Measurements from ENCODE around the gene ODAD4. TPM values are rescaled to one million over a fixed set of nuclear protein-coding genes. Genes with fewer than 3 reads are reported as not detected.

The ODAD4 gene
- total RNA-seq, 2 experiments from 2014 or later = 0.81 to 1.4 TPM

DNA sequence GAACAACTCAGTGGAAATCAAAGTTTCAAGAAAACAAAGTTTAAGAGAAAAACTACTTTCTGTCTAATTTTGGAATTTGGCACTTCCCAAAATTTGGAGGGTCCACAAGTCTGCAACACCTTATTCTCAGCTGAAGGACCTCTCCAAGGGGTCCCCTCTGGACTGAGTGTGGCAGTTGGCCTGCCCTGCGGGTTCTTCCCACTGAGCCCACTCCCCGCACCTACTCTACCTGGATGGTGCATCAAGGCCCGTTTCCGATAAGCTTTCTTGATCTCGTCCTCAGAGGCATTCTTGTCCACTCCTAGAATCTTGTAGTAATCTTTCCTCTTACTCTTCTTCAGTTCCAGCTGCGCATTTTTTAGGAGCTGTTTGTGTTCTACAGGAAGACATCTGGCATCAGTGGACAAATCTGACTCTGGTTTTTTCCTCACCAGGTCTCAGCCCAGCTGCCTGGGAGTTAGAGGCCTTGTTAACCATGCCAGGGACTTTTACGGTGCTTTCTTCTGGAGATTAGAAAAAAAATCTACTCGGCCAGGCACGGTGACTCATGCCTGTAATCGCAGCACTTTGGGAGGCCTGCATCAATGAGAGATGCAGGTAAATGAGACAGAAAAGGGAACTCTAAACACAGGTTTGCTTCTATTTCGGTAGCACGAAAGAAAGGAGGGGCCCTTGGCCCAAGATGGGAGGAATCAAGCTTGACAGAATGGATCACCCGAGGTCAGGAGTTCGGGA lies 51.8 kb downstream of the ODAD4 start:
- Mint-ChIP-seq H3K4me1 (ENCODE audit: low read depth) (peaks cover 2% of the 10 kb centered on the region), H3K9me3 (no peaks in the 10 kb centered on the region), H3K27ac (no peak overlapping the region), H3K4me3 (no peak overlapping the region), H3K36me3 (ENCODE audit: low read depth) (peaks cover 53% of the 10 kb centered on the region), H3K27me3 (no peaks in the 10 kb centered on the region)
- CTCF ChIA-PET = interaction anchor here (1.1 to 2.6 kb wide), 2 partner anchors 19 to 23 kb away, joined by 3 to 8 read pairs; no protein-coding TSS in a partner anchor
- intact Hi-C loops (cut with micrococcal nuclease) = no loop called here
- POLR2A ChIA-PET = no interaction called here
- TF ChIP-seq, protein P1, sequence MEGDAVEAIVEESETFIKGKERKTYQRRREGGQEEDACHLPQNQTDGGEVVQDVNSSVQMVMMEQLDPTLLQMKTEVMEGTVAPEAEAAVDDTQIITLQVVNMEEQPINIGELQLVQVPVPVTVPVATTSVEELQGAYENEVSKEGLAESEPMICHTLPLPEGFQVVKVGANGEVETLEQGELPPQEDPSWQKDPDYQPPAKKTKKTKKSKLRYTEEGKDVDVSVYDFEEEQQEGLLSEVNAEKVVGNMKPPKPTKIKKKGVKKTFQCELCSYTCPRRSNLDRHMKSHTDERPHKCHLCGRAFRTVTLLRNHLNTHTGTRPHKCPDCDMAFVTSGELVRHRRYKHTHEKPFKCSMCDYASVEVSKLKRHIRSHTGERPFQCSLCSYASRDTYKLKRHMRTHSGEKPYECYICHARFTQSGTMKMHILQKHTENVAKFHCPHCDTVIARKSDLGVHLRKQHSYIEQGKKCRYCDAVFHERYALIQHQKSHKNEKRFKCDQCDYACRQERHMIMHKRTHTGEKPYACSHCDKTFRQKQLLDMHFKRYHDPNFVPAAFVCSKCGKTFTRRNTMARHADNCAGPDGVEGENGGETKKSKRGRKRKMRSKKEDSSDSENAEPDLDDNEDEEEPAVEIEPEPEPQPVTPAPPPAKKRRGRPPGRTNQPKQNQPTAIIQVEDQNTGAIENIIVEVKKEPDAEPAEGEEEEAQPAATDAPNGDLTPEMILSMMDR (IDR thresholded peaks at IDR 0.05) = no peak
- ATAC-seq (no peak), DNase-seq (no peak)

GRCh38 chr17:41984454-41984853 lies 54.0 kb downstream of the ODAD4 start:
- Mint-ChIP-seq H3K27ac (no peak overlapping the region), H3K9me3 (no peaks in the 10 kb centered on the region), H3K36me3 (ENCODE audit: low read depth) (peaks cover 60% of the 10 kb centered on the region), H3K4me1 (ENCODE audit: low read depth) (peaks cover 15% of the 10 kb centered on the region), H3K27me3 (no peaks in the 10 kb centered on the region), H3K4me3 (no peak overlapping the region)
- ATAC-seq = no peak
- intact Hi-C loops (cut with micrococcal nuclease) = no loop called here
- ChIA-PET CTCF (interaction anchor here (1.0 kb wide), 1 partner anchor 22 kb away, joined by 4 read pairs; no protein-coding TSS in a partner anchor), POLR2A (interaction anchor here (1.0 to 2.0 kb wide), 3 partner anchors 16 to 19 kb away, joined by 3 to 6 read pairs (median 3); partner anchors contain the start of gene CNP)
- TF ChIP-seq, protein P1 (IDR thresholded peaks at IDR 0.05) = no peak
- no peak for DNase-seq

GRCh38 chr17:41985919-41986318 lies 55.5 kb downstream of the ODAD4 start:
- no peaks in the 10 kb centered on the region for H3K27me3 Mint-ChIP-seq
- no peak overlapping the region for H3K4me3 Mint-ChIP-seq
- intact Hi-C loops (cut with micrococcal nuclease) = no loop called here
- ATAC-seq = no peak
- peaks cover 15% of the 10 kb centered on the region for H3K4me1 Mint-ChIP-seq (ENCODE audit: low read depth)
- H3K27ac Mint-ChIP-seq = peak overlapping the region; percentile 9
- POLR2A ChIA-PET = interaction anchor here (1.0 kb wide), 1 partner anchor 68 kb away, joined by 4 read pairs; no protein-coding TSS in a partner anchor
- CTCF ChIA-PET = interaction anchor here (0.8 kb wide), 1 partner anchor 16 kb away, joined by 4 read pairs; no protein-coding TSS in a partner anchor
- no peaks in the 10 kb centered on the region for H3K9me3 Mint-ChIP-seq
- DNase-seq = no peak
- TF ChIP-seq, protein P1 (IDR thresholded peaks at IDR 0.05) = no peak
- peaks cover 58% of the 10 kb centered on the region for H3K36me3 Mint-ChIP-seq (ENCODE audit: low read depth)

- Mint-ChIP-seq H3K4me3 (no peak overlapping the region), H3K27me3 (no peaks in the 10 kb centered on the region), H3K9me3 (no peaks in the 10 kb centered on the region), H3K36me3 (ENCODE audit: low read depth) (peaks cover 62% of the 10 kb centered on the region), H3K27ac (peak overlapping the region; percentile 9), H3K4me1 (ENCODE audit: low read depth) (peaks cover 15% of the 10 kb centered on the region)
- TF ChIP-seq, protein P1 (IDR thresholded peaks at IDR 0.05) = no peak
- intact Hi-C loops (cut with micrococcal nuclease) = no loop called here
- ChIA-PET CTCF (interaction anchor here (1.6 to 1.7 kb wide), 2 partner anchors 23 to 34 kb away, joined by 4 to 5 read pairs; partner anchors contain the start of gene NKIRAS2), POLR2A (interaction anchor here (1.0 to 2.1 kb wide), 2 partner anchors 33 to 69 kb away, joined by 4 read pairs; partner anchors contain the start of gene NKIRAS2)
- ATAC-seq (no peak), DNase-seq (no peak)
Observed at GRCh38 chr17:41986634-41987033, 56.2 kb downstream of the ODAD4 start.

DNA sequence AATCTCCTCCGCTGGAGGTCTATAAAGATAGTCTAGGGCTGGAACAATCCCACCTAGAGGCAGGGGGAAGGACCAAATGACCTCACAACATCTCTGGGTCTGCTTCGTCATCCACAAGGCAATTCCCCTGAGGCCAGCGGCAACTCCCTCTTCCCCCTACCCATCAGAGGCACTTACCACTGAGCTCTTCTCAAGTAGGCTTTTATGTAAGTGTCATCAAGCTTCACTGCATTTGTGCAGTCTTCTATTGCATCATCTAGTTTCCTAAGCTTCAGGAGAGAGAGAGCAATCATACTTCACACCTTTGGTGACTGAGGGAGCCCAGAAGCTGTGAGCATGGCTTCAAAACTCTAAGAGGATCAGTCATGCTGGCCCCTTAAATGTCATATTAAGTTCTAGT lies 57.2 kb downstream of the ODAD4 start:
- CTCF ChIA-PET = interaction anchor here (1.6 to 1.7 kb wide), 2 partner anchors 24 to 33 kb away, joined by 4 to 5 read pairs; partner anchors contain the start of gene NKIRAS2
- DNase-seq = peak; percentile 46
- Mint-ChIP-seq H3K4me3 (no peak overlapping the region), H3K9me3 (no peaks in the 10 kb centered on the region), H3K27ac (peak overlapping the region; percentile 88), H3K27me3 (no peaks in the 10 kb centered on the region), H3K4me1 (ENCODE audit: low read depth) (peaks cover 15% of the 10 kb centered on the region), H3K36me3 (ENCODE audit: low read depth) (peaks cover 56% of the 10 kb centered on the region)
- ATAC-seq = peak; percentile 91
- TF ChIP-seq, protein P1 (IDR thresholded peaks at IDR 0.05) = no peak
- POLR2A ChIA-PET = interaction anchor here (0.9 to 2.1 kb wide), 3 partner anchors 9 to 32 kb away, joined by 3 to 4 read pairs (median 4); partner anchors contain the start of gene NKIRAS2
- intact Hi-C loops (cut with micrococcal nuclease) = no loop called here
